ENCODE data around the gene HILPDA. TPM values are rescaled to one million over a fixed set of nuclear protein-coding genes. Genes with fewer than 3 reads are reported as not detected.

Gene HILPDA
- total RNA-seq, 2 donors from 2014 or later, result 26.5 to 37.9 TPM

GRCh38 chr7:128450913-128451312, 4.8 kb upstream of the HILPDA start:
- no peaks in the 10 kb centered on the region for H3K9me3 ChIP-seq (ENCODE audit: control insufficient read depth, low read length)
- no peak overlapping the region for H3K4me3 ChIP-seq (ENCODE audit: low read length)
- Mint-ChIP-seq H3K27me3 (ENCODE audit: insufficient read depth) (peaks cover 18% of the 10 kb centered on the region), H3K4me3 (no peak overlapping the region), H3K9me3 (no peaks in the 10 kb centered on the region), H3K36me3 (ENCODE audit: low read depth) (no peaks in the 10 kb centered on the region), H3K4me1 (peaks cover 29% of the 10 kb centered on the region), H3K27ac (no peak overlapping the region)
- no peak for TF ChIP-seq CTCF (conservative IDR thresholded peaks at IDR 0.05)
- H3K36me3 ChIP-seq (ENCODE audit: control insufficient read depth, insufficient read depth, low read length), result no peaks in the 10 kb centered on the region
- no peak overlapping the region for H3K27ac ChIP-seq (ENCODE audit: low read depth, low read length)
- no peak for DNase-seq
- H3K9ac ChIP-seq (ENCODE audit: extremely low read depth, low read length, poor library complexity, severe bottlenecking), result no peak overlapping the region
- no peaks in the 10 kb centered on the region for H3K27me3 ChIP-seq (ENCODE audit: control insufficient read depth, insufficient read depth, low read length, poor library complexity, severe bottlenecking)
- WGBS, 2 experiments (ENCODE audit: insufficient coverage in 1 of 2, insufficient read length in 1 of 2), result 84 to 92% methylated on average over 3 to 5 of the region's 5 CpGs
- peaks cover 16% of the 10 kb centered on the region for H3K4me1 ChIP-seq (ENCODE audit: control insufficient read depth, insufficient read depth, low read length)

GRCh38 chr7:128452552-128452951, 3.1 kb upstream of the HILPDA start:
- Mint-ChIP-seq H3K27ac (no peak overlapping the region), H3K9me3 (no peaks in the 10 kb centered on the region), H3K36me3 (ENCODE audit: low read depth) (peaks cover 7% of the 10 kb centered on the region), H3K4me1 (peaks cover 27% of the 10 kb centered on the region), H3K4me3 (no peak overlapping the region), H3K27me3 (ENCODE audit: insufficient read depth) (peaks cover 13% of the 10 kb centered on the region)
- Histone ChIP-seq H3K36me3 (ENCODE audit: control insufficient read depth, insufficient read depth, low read length) (peaks cover 6% of the 10 kb centered on the region), H3K4me3 (ENCODE audit: low read length) (no peak overlapping the region), H3K27ac (ENCODE audit: low read depth, low read length) (no peak overlapping the region), H3K9me3 (ENCODE audit: control insufficient read depth, low read length) (no peaks in the 10 kb centered on the region), H3K9ac (ENCODE audit: extremely low read depth, low read length, poor library complexity, severe bottlenecking) (no peak overlapping the region), H3K4me1 (ENCODE audit: control insufficient read depth, insufficient read depth, low read length) (peaks cover 16% of the 10 kb centered on the region), H3K27me3 (ENCODE audit: control insufficient read depth, insufficient read depth, low read length, poor library complexity, severe bottlenecking) (no peaks in the 10 kb centered on the region)
- WGBS, 2 experiments (ENCODE audit: insufficient coverage in 1 of 2, insufficient read length in 1 of 2), result 70 to 91% methylated on average over 1 of the region's 1 CpG
- TF ChIP-seq CTCF (conservative IDR thresholded peaks at IDR 0.05), result no peak
- no peak for DNase-seq

GRCh38 chr7:128453836-128454804, 1.6 kb upstream of the HILPDA start:
- H3K36me3 ChIP-seq (ENCODE audit: control insufficient read depth, insufficient read depth, low read length), result peaks cover 10% of the 10 kb centered on the region
- Mint-ChIP-seq H3K9me3 (no peaks in the 10 kb centered on the region), H3K36me3 (ENCODE audit: low read depth) (peaks cover 13% of the 10 kb centered on the region), H3K27ac (peak overlapping the region; percentile 94), H3K4me1 (peaks cover 34% of the 10 kb centered on the region), H3K4me3 (peak overlapping the region; percentile 95), H3K27me3 (ENCODE audit: insufficient read depth) (peaks cover 13% of the 10 kb centered on the region)
- peaks cover 16% of the 10 kb centered on the region for H3K4me1 ChIP-seq (ENCODE audit: control insufficient read depth, insufficient read depth, low read length)
- DNase-seq, result peak; percentile 94
- no peaks in the 10 kb centered on the region for H3K9me3 ChIP-seq (ENCODE audit: control insufficient read depth, low read length)
- H3K27me3 ChIP-seq (ENCODE audit: control insufficient read depth, insufficient read depth, low read length, poor library complexity, severe bottlenecking), result no peaks in the 10 kb centered on the region
- no peak for TF ChIP-seq CTCF (conservative IDR thresholded peaks at IDR 0.05)
- WGBS, 2 experiments (ENCODE audit: insufficient coverage in 1 of 2, insufficient read length in 1 of 2), result 22 to 34% methylated on average over 14 to 23 of the region's 23 CpGs
- peak overlapping the region; percentile 16 for H3K9ac ChIP-seq (ENCODE audit: extremely low read depth, low read length, poor library complexity, severe bottlenecking)
- peak overlapping the region; percentile 60 for H3K4me3 ChIP-seq (ENCODE audit: low read length)
- peak overlapping the region; percentile 35 for H3K27ac ChIP-seq (ENCODE audit: low read depth, low read length)
